AG09319 (cell line): ENCODE results near the gene TH.
"Not testable (repeated sequence)": the region's sequence is repeated elsewhere in the genome, so short reads cannot be mapped to it uniquely, and the experiment has no call there.

Experiments
- DNase-seq: peaks from one replicate; pipeline ENCODE4 v3.0.0-alpha.2; 2010; ENCODE audit warnings: low read depth; ENCODE audit errors: extremely low read depth
- TF ChIP-seq, protein P1 (sequence below): IDR thresholded peaks from 2 replicates; pipeline ENCODE4 v1.5.1; 2011; ENCODE audit warnings: low read depth, mild to moderate bottlenecking, inconsistent platforms, low read length, moderate library complexity

Gene TH

DNA sequence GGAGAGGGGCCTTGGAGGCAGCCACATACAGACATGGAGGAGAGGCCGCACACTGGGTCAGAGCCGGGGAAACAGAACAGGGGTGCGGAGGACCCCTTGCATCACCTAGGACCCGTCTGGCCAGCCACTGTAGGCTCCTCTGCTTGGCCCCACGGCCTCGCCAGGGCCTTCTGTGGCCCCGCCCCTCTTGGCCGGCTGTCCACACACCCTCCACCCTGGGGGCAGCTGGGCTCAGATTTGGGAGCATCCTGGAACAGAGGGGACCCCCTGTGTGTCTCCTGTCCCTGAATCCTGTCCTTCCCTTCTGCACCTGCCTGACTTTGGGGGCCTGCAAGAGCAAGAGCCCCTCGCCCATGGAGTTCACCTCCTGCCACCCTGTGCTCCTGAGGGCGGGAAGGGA, 7.9 kb upstream of the TH start:
- TF ChIP-seq, protein P1, sequence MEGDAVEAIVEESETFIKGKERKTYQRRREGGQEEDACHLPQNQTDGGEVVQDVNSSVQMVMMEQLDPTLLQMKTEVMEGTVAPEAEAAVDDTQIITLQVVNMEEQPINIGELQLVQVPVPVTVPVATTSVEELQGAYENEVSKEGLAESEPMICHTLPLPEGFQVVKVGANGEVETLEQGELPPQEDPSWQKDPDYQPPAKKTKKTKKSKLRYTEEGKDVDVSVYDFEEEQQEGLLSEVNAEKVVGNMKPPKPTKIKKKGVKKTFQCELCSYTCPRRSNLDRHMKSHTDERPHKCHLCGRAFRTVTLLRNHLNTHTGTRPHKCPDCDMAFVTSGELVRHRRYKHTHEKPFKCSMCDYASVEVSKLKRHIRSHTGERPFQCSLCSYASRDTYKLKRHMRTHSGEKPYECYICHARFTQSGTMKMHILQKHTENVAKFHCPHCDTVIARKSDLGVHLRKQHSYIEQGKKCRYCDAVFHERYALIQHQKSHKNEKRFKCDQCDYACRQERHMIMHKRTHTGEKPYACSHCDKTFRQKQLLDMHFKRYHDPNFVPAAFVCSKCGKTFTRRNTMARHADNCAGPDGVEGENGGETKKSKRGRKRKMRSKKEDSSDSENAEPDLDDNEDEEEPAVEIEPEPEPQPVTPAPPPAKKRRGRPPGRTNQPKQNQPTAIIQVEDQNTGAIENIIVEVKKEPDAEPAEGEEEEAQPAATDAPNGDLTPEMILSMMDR: no peak

DNA sequence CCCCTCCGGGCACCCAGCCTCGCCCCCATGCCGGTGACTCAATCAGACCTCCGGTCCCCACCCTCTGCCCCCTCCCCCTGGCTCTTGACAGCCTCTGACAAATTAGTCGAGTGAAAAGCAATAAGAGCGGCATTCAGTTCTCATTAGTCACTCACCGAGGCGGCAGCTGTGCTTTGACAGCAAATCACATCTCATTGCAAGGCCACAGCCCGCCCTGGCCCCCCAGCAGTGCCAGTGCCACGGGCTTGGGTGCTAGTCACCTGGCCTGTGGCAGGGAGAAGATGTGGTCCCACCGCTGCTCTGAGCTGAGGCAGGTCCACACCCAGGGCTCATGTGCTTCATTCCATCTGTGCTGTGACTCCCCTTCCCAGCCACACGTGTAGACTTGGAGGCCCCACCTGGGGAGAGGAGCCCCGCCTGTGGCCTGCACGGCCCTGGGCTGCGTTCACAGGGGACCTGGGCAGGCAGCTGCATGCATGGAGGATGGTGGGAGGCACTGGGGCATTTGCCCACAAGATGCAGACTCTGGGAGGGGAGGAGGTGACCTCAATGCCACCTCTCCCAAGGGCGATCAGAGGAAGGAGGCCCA, 7.4 kb upstream of the TH start:
- DNase-seq: no peak
- TF ChIP-seq, protein P1: no peak

More for the DNA sequence above, 7.9 kb upstream of the TH start:
- DNase-seq: no peak

DNA sequence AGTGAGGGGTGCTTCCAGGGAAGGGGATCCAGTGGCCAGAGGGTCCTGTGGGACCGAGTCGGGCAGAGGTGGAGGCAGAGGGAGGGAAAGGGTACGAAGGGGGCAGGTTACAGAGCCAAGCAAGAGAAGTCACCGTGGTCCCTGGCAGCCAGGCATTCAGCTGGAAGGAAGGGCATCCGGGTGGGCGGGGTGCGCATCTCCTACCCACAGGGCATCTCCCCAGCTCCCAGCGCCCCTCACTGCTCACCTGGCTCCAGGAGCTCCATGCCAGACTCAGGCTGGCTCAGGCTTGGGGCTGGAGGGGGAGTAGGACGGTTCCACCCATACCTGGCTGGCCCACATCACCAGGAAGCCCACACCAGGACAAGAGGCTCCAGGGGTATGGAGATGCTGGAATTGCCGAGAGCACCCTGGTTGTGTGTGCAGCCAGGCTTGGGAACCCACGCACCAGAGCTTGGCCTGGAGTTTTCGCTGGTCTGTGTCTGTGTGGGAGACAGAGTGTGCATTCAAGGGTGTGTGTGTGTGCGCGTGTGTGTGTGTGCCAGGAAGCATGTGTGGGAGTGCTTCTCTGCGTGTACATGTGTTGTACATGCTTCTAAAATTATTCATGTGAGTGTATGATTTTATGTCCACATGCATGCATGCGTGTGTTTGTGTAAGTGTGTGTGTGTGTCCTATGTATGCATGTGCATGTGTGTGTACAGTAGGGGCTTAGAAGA, 6.6 kb upstream of the TH start:
- not testable (repeated sequence) for DNase-seq

DNA sequence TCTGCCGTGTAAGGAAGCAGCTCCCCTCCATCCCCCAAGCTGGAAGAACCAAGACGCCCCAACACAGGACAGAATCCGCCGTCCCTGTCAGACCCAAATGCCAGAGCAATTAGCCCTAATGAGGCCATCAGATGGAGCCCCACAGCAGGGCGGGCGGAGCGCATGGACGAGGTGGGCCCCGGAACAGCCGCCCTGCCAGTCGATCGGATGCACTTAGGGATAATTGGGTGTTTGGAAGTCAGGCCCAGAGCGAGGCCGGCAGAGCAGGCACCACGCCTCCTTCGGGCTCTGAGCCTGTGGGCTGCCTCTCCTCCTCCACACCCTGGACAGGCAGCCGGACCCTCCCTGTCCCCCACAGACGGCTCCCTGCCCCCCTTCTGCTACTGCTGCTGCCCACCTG, 5.5 kb upstream of the TH start:
- no peak for DNase-seq
- TF ChIP-seq, protein P1: no peak

DNA sequence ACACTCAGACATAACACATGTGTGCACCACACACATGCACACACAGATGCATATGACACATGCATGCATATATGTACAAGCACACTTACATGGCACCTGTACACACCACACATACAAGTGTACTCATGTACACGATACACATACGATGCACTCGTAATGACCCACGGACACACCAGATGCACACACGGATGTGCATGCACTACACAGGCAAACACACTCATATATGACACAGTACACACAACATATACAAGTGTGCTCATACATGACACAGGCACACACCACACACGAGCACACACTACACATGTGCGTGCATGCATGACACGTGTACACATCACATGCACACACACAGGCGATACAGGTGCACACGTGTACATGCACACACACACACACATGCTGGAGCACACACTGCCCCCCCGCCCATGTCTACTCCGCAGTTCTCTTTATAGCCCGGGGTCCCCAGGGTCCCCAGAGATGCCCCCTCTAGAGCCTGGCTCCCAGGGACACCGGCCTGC, 4.8 kb upstream of the TH start:
- no peak for DNase-seq
- TF ChIP-seq, protein P1: no peak

DNA sequence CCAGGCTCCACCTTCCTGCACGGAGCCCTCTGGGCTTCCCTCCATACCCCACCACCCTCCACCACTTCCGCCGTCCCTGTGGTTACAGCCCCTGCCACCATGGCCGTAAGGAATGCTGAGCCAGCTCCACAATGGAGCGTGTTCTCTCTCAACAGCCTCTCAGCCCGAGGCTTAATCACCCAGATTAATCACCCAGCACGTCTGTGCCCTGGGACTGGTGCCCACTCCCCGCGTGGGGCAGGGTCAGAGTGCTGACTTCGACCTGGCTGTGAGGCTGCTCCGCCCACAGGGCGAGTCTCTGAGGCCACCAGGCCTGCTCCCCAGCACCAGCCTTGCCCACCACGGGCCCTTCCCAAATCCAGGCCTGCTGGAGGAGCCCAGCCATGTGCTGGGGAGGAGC, 4.0 kb upstream of the TH start:
- TF ChIP-seq, protein P1: no peak
- DNase-seq: no peak

DNA sequence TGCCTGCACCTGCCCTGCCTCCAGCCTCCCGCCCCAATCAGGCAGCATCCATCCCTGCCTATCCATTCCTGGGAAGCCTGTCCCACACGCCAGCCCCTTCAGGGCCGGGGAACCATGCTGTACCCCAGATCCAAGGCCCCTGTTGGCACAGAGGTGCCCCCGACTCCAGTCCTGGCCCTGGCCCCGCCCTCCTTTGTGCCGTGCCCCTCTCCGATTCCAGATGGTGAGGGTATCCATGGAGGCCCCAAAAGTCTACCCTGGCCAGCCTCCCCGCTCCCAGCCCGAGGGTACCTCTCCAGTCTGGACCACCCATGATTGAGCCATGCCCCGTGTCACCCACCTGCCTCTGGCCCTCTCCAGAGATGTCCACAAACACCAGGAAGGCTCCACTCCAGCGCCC, 2.7 kb upstream of the TH start:
- no peak for DNase-seq
- TF ChIP-seq, protein P1: no peak

DNA sequence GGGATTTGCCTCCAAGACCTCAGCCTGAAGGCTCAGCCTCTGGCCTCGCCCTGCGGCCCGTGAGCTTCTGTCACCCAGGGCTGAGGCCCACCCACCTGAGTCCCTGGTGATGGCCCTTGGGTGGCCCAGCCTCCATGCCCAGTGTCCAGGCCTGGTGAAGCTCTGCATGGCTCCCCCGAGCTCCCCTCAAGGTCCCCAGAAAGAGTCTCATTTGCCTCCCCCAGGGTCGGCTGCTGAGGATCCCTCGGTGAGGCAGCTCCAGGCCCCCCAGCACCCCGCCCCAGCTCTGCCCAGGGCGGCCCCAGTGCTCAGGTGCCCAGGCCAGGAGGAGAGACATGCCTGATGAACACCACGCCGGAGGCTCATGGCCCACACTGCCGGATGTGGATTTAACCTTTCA, 2.1 kb upstream of the TH start:
- TF ChIP-seq, protein P1: no peak
- no peak for DNase-seq
